Measurements from ENCODE around the gene G6PC2.
A peak's percentile ranks its signal among the peaks of the same experiment; 100 is the strongest.
"Not testable (repeated sequence)": the region's sequence is repeated elsewhere in the genome, so short reads cannot be mapped to it uniquely, and the experiment has no call there.

G6PC2 gene

GRCh38 chr2:168904358-168904757 is 3.3 kb downstream of the G6PC2 start:
- no peak for DNase-seq (ENCODE audit: low spot score)

DNA sequence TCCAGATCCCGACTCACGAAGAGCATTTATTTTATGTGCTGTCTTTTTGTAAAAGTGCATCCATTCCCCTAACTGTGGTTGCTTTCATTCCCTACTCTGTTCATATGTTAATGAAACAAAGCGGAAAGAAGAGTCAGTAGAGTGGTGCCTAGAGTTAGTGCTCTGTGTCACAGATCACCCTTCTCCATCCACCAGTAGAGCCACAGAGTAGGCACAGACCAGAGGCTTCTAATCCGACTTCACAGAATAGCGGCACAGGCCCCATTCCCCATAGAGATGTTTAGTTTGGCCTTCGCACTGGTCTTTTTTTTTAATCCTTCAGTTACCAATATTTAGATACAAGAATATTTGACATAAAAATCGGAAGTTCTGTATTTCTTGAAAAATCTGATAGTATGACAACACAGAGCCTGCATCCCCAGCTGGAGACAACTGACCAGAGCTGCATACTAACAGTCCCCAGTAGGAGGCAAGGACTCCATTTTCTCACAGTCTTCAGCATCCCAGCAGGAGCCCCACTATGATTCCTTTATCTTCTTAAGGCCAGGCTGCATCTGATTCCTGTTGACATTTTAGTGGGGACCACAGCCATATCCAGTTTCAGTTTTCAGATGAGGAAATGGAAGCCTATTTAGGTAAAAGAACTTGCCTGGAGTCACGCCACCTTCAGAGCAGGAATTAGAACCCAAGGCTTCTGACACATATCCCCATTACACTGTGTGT is 7.0 kb downstream of the G6PC2 start:
- no peak for DNase-seq (ENCODE audit: low spot score)

DNA sequence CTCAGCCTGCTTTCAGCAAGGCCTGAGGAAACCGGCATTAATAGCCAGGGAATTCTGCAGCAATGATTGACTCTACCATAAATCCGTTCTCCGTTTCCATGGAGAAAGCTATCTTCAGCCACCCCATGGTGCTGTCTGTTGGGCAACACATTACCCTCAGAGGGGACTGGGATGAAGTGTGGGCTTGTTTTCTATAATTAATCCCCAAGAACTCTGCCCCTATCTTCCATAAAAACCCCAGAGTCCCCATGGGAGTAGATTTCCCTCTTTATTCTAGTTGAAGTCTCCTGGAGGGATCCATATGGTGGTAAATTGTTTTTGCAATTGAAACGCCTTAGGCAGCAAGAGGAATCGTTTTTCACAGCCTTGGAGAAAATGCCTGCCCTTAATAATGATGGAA is 9.2 kb downstream of the G6PC2 start:
- no peak for DNase-seq (ENCODE audit: low spot score)

DNA sequence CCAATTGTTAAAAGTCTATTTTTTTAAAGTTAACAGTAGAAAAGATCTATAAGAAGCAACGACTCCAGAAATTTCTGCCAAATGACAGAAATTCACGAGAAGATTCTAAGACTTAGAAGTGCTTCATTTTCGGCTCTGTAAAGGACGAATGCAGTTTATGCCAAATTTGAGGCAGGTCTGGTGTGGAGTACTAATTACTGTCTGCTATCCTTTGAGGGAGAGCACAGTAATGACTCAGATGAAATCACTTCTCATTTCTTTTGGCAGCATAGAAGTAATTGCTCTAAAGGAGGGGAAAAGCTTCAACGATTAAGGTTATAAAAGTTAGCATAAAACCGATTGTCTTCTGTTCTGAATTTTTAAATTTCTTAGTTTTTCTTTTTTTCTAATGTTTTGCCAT is 11.4 kb downstream of the G6PC2 start:
- no peak for DNase-seq (ENCODE audit: low spot score)

DNA sequence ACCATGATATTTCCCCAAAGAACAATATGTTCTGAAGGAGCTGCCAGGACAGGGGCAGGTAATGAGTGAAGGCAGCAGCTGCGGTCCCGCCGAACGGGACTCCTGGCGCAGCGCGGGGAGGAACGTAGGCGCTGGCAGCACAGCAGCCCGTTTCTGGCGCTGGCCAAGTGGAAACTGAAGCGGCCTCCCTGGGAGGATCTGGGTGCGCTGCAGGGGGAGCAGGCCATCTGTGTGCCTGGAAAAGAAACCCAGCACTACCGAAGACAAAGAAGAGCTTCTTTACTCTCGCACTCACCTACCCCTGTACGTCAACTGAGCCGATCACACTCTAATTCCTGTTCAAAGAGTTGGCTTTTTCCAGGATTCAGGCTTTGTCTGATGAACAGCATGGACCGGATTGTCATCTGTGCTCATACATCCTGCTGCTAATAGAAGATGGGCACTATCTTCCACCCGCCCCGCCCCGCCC is 11.8 kb downstream of the G6PC2 start:
- peak; percentile 70 for DNase-seq (ENCODE audit: low spot score)

DNA sequence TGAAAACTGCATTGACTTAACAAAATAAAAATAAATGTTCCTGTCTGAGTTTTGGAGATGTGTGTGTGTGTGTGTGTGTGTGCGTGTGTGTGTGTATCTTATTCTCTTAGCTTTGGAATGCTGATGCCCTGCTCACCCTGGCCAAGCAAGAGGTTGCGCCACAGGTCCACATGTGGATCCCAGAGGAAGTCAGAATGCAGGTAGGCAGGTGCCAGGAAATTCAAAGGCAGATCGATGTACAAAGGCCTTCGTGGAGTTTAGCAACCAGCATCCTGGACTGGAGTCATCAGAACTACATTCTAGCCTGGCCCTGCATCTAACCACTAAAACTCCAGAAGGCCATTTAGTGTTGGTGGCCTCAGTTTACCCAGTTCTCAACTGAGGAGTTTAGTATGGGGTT is 12.4 kb downstream of the G6PC2 start:
- no peak for DNase-seq (ENCODE audit: low spot score)

- DNase-seq (ENCODE audit: low spot score), result no peak
These were observed 14.6 kb downstream of the G6PC2 start for GRCh38 chr2:168915441-168916330.

DNA sequence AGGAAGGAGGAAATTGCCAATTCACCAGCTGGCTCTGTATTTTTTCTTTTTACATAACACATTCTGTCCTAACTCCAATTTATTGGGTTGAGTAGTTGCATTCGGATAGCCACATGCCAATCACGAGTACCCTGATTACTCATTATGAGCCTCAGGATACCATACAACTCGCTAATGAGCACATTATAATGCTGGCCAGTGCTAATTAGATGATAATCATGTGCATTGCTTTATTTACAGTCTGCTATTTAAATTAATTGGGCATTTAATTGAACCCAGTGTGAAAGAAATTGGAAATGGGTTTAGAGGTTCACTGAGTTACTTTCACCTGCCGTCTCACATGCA is 15.2 kb downstream of the G6PC2 start:
- no peak for DNase-seq (ENCODE audit: low spot score)

DNA sequence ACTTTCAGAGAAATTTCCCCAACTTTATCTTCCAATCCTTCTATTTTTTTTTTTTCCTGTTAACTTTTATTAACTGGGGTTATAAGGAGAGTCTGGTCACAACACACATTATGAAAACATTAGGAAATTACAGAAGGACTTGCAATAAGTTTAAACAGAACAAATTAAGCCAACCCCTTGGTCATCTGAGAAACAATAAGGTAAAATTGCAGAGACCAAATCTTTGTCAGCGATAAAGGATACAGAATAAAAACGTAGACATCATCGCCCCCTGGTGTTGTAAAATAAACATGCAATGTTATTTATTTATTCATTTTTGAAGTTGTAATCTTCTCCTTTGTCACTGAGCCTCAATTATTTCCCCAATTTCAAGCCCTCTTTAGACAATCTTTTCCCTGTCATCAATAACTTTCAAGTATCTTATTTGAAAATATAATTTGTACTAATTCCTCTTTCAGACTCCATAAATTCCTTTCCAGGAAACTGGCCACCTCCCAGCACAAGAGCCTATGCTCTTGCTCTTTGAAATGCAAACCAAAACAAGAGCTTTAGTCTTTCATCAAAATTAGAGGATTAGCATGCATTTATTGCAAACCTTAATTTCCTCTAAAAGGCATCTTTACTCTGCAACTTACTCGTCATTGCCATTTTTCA is 19.5 kb downstream of the G6PC2 start:
- DNase-seq (ENCODE audit: low spot score), result peak; percentile 41

- DNase-seq (ENCODE audit: low spot score), result no peak
These were observed 25.7 kb downstream of the G6PC2 start for GRCh38 chr2:168926621-168927386.

GRCh38 chr2:168928113-168928831 is 27.2 kb downstream of the G6PC2 start:
- DNase-seq (ENCODE audit: low spot score), result no peak

- no peak for DNase-seq (ENCODE audit: low spot score)
These were observed 27.9 kb downstream of the G6PC2 start for GRCh38 chr2:168929031-168929430.

- DNase-seq (ENCODE audit: low spot score), result no peak
These were observed 29.2 kb downstream of the G6PC2 start for GRCh38 chr2:168930242-168930641.

GRCh38 chr2:168932174-168932573 is 31.1 kb downstream of the G6PC2 start:
- DNase-seq (ENCODE audit: low spot score), result not testable (repeated sequence)

GRCh38 chr2:168934826-168935225 is 33.7 kb downstream of the G6PC2 start:
- no peak for DNase-seq (ENCODE audit: low spot score)

- peak; percentile 75 for DNase-seq (ENCODE audit: low spot score)
These were observed 34.9 kb downstream of the G6PC2 start for GRCh38 chr2:168935810-168936581.

GRCh38 chr2:168939061-168939460 is 38.0 kb downstream of the G6PC2 start:
- no peak for DNase-seq (ENCODE audit: low spot score)

DNA sequence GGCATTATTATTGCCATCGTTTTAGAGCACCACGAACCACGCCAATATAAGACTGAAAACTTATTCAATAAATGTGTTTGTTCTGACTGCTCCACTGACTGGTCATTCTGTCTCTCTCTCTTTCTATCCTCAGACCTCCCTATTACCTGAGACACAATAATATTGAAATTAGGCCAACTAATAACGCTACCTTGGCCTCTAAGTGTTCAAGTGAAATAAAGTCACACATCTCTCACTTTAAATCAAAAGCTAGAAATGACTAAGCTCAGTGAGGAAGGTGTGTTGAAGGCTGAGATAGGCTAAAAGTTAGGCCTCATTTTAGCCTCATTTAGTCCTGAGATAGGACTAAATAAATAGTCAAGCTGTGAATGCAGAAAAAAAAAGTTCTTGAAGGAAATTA is 38.8 kb downstream of the G6PC2 start:
- DNase-seq (ENCODE audit: low spot score), result no peak

- no peak for DNase-seq (ENCODE audit: low spot score)
These were observed 40.2 kb downstream of the G6PC2 start for GRCh38 chr2:168941297-168941696.

- DNase-seq (ENCODE audit: low spot score), result no peak
These were observed 43.0 kb downstream of the G6PC2 start for GRCh38 chr2:168944065-168944464.
